ENCODE data around the gene OTOP3. TPM values are rescaled to one million over a fixed set of nuclear protein-coding genes. Genes with fewer than 3 reads are reported as not detected.

OTOP3 gene
- total RNA-seq, 1 experiment from 2014 or later = not detected

- H3K4me2 ChIP-seq (ENCODE audit: low read length) = no peak overlapping the region
- TF ChIP-seq EZH2phosphoT487 (IDR thresholded peaks at IDR 0.05; ENCODE audit: borderline replicate concordance, low read length) = no peak
- no peak for TF ChIP-seq EZH2 (IDR thresholded peaks at IDR 0.05; ENCODE audit: low read length, unreplicated experiment)
- TF ChIP-seq, protein P1, sequence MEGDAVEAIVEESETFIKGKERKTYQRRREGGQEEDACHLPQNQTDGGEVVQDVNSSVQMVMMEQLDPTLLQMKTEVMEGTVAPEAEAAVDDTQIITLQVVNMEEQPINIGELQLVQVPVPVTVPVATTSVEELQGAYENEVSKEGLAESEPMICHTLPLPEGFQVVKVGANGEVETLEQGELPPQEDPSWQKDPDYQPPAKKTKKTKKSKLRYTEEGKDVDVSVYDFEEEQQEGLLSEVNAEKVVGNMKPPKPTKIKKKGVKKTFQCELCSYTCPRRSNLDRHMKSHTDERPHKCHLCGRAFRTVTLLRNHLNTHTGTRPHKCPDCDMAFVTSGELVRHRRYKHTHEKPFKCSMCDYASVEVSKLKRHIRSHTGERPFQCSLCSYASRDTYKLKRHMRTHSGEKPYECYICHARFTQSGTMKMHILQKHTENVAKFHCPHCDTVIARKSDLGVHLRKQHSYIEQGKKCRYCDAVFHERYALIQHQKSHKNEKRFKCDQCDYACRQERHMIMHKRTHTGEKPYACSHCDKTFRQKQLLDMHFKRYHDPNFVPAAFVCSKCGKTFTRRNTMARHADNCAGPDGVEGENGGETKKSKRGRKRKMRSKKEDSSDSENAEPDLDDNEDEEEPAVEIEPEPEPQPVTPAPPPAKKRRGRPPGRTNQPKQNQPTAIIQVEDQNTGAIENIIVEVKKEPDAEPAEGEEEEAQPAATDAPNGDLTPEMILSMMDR (conservative IDR thresholded peaks at IDR 0.05; ENCODE audit: low read depth, low read length) = no peak
- no peaks in the 10 kb centered on the region for H3K79me2 ChIP-seq (ENCODE audit: low read length)
- no TSS peak for BruUV-seq (replicated peaks)
- H3K27me3 ChIP-seq (ENCODE audit: low read length) = no peaks in the 10 kb centered on the region
- H3K27ac ChIP-seq (ENCODE audit: low read length) = no peak overlapping the region
- DNase-seq (no peak), ATAC-seq (no peak)
- no peaks in the 10 kb centered on the region for H3F3A ChIP-seq (ENCODE audit: low read length, unreplicated experiment)
- H3K9me3 ChIP-seq (ENCODE audit: low read length) = no peaks in the 10 kb centered on the region
- no peaks in the 10 kb centered on the region for H4K20me1 ChIP-seq (ENCODE audit: low read length)
- CTCF ChIA-PET = no interaction called here
- H3K4me1 ChIP-seq (ENCODE audit: insufficient read depth, low read length) = peaks cover 5% of the 10 kb centered on the region; the same call in 1 of the 2 replicates
- no peak overlapping the region for H2AFZ ChIP-seq (ENCODE audit: low read length)
- H3K9me2 ChIP-seq (replicated peaks; ENCODE audit: low read length) = no peaks in the 10 kb centered on the region
- no peak overlapping the region for H3K9ac ChIP-seq (ENCODE audit: low read length)
- intact Hi-C loops (cut with micrococcal nuclease) = no loop called here
- POLR2A ChIA-PET (ENCODE audit: unreplicated experiment) = no interaction called here
- no peak overlapping the region for H3K4me3 ChIP-seq (ENCODE audit: low read length)
- H3K36me3 ChIP-seq (ENCODE audit: low read depth, low read length) = no peaks in the 10 kb centered on the region
Observed at GRCh38 chr17:74952431-74953133, 16.9 kb downstream of the OTOP3 start.

GRCh38 chr17:74953134-74953687 lies 17.5 kb downstream of the OTOP3 start:
- H3K4me3 ChIP-seq (ENCODE audit: low read length) = no peak overlapping the region
- no peaks in the 10 kb centered on the region for H3K79me2 ChIP-seq (ENCODE audit: low read length)
- no peak for DNase-seq
- no peaks in the 10 kb centered on the region for H3K9me2 ChIP-seq (replicated peaks; ENCODE audit: low read length)
- H3K27ac ChIP-seq (ENCODE audit: low read length) = no peak overlapping the region
- H4K20me1 ChIP-seq (ENCODE audit: low read length) = no peaks in the 10 kb centered on the region
- H2AFZ ChIP-seq (ENCODE audit: low read length) = no peak overlapping the region
- H3K27me3 ChIP-seq (ENCODE audit: low read length) = no peaks in the 10 kb centered on the region
- TF ChIP-seq EZH2phosphoT487 (IDR thresholded peaks at IDR 0.05; ENCODE audit: borderline replicate concordance, low read length) (no peak), EZH2 (IDR thresholded peaks at IDR 0.05; ENCODE audit: low read length, unreplicated experiment) (no peak)
- TF ChIP-seq, protein P1 (conservative IDR thresholded peaks at IDR 0.05; ENCODE audit: low read depth, low read length) = no peak
- no peaks in the 10 kb centered on the region for H3F3A ChIP-seq (ENCODE audit: low read length, unreplicated experiment)
- no peaks in the 10 kb centered on the region for H3K36me3 ChIP-seq (ENCODE audit: low read depth, low read length)
- no peak overlapping the region for H3K9ac ChIP-seq (ENCODE audit: low read length)
- ATAC-seq = no peak
- no peaks in the 10 kb centered on the region for H3K9me3 ChIP-seq (ENCODE audit: low read length)
- H3K4me1 ChIP-seq (ENCODE audit: insufficient read depth, low read length) = peaks cover 5% of the 10 kb centered on the region; the same call in 1 of the 2 replicates
- ChIA-PET CTCF (no interaction called here), POLR2A (ENCODE audit: unreplicated experiment) (no interaction called here)
- intact Hi-C loops (cut with micrococcal nuclease) = no loop called here
- BruUV-seq (replicated peaks) = no TSS peak
- H3K4me2 ChIP-seq (ENCODE audit: low read length) = no peak overlapping the region

GRCh38 chr17:74954115-74954514 lies 18.4 kb downstream of the OTOP3 start:
- no peak overlapping the region for H3K27ac ChIP-seq (ENCODE audit: low read length)
- no peaks in the 10 kb centered on the region for H3K9me2 ChIP-seq (replicated peaks; ENCODE audit: low read length)
- ATAC-seq (no peak), DNase-seq (no peak)
- H3K9ac ChIP-seq (ENCODE audit: low read length) = no peak overlapping the region
- H3K4me2 ChIP-seq (ENCODE audit: low read length) = no peak overlapping the region
- H3K9me3 ChIP-seq (ENCODE audit: low read length) = no peaks in the 10 kb centered on the region
- ChIA-PET POLR2A (ENCODE audit: unreplicated experiment) (no interaction called here), CTCF (no interaction called here)
- H2AFZ ChIP-seq (ENCODE audit: low read length) = no peak overlapping the region
- no peaks in the 10 kb centered on the region for H3K79me2 ChIP-seq (ENCODE audit: low read length)
- TF ChIP-seq, protein P1 (conservative IDR thresholded peaks at IDR 0.05; ENCODE audit: low read depth, low read length) = no peak
- no peak for TF ChIP-seq EZH2phosphoT487 (IDR thresholded peaks at IDR 0.05; ENCODE audit: borderline replicate concordance, low read length)
- no peak for TF ChIP-seq EZH2 (IDR thresholded peaks at IDR 0.05; ENCODE audit: low read length, unreplicated experiment)
- no peaks in the 10 kb centered on the region for H3K27me3 ChIP-seq (ENCODE audit: low read length)
- H3K4me1 ChIP-seq (ENCODE audit: insufficient read depth, low read length) = peaks cover 5% of the 10 kb centered on the region; the same call in 1 of the 2 replicates
- H3K36me3 ChIP-seq (ENCODE audit: low read depth, low read length) = no peaks in the 10 kb centered on the region
- H4K20me1 ChIP-seq (ENCODE audit: low read length) = no peaks in the 10 kb centered on the region
- no TSS peak for BruUV-seq (replicated peaks)
- H3F3A ChIP-seq (ENCODE audit: low read length, unreplicated experiment) = no peaks in the 10 kb centered on the region
- intact Hi-C loops (cut with micrococcal nuclease) = no loop called here
- H3K4me3 ChIP-seq (ENCODE audit: low read length) = no peak overlapping the region

Data from PC-3 (cell line).